Neural crest cell (in vitro differentiated cells): Measurements from ENCODE around the gene PTGS1. TPM values are rescaled to one million over a fixed set of nuclear protein-coding genes. Genes with fewer than 3 reads are reported as not detected.
A peak's percentile ranks its signal among the peaks of the same experiment; 100 is the strongest.

Experiments used
- DNase-seq: peaks from one replicate; pipeline ENCODE4 v3.0.0; 2021; ENCODE audit warnings: low read depth, mixed read lengths, low spot score
- H3K27ac Mint-ChIP-seq: one replicate; pipeline ENCODE4 v1.8.0; 2021; ENCODE audit warnings: mild to moderate bottlenecking, mixed read lengths; ENCODE audit not compliant: unreplicated experiment
- H3K27me3 Mint-ChIP-seq: 2 replicates; pipeline ENCODE4 v1.8.0; 2021; ENCODE audit warnings: low read depth, mild to moderate bottlenecking, mixed read lengths
- H3K36me3 Mint-ChIP-seq: 2 replicates; pipeline ENCODE4 v1.8.0; 2021; ENCODE audit warnings: low read depth, mild to moderate bottlenecking, mixed read lengths
- H3K4me1 Mint-ChIP-seq: 2 replicates; pipeline ENCODE4 v1.8.0; 2021; ENCODE audit warnings: mixed read lengths
- H3K4me3 Mint-ChIP-seq: one replicate; pipeline ENCODE4 v1.8.0; 2021; ENCODE audit warnings: mild to moderate bottlenecking, mixed read lengths
- H3K9me3 Mint-ChIP-seq: 2 replicates; pipeline ENCODE4 v1.8.0; 2021; ENCODE audit warnings: mixed read lengths
- total RNA-seq: library from RNA; stranded (reverse); gene quantifications from 2 replicates; pipeline ENCODE4 v1.2.1, GENCODE V29; 2021
- TF ChIP-seq, protein P1 (sequence below): fragments of 200-600 bp; sonication (generic); conservative IDR thresholded peaks from 2 replicates; pipeline ENCODE4 v1.5.0; 2021; ENCODE audit warnings: antibody characterized with exemption, mild to moderate bottlenecking

PTGS1 gene
- total RNA-seq, 1 donor from 2014 or later = 0.37 TPM

GRCh38 chr9:122371846-122372245 lies 1.0 kb downstream of the PTGS1 start:
- Mint-ChIP-seq H3K27ac (no peak overlapping the region), H3K4me3 (no peak overlapping the region), H3K9me3 (no peaks in the 10 kb centered on the region), H3K4me1 (peaks cover 17% of the 10 kb centered on the region), H3K27me3 (peaks cover 44% of the 10 kb centered on the region), H3K36me3 (no peaks in the 10 kb centered on the region)
- TF ChIP-seq, protein P1, sequence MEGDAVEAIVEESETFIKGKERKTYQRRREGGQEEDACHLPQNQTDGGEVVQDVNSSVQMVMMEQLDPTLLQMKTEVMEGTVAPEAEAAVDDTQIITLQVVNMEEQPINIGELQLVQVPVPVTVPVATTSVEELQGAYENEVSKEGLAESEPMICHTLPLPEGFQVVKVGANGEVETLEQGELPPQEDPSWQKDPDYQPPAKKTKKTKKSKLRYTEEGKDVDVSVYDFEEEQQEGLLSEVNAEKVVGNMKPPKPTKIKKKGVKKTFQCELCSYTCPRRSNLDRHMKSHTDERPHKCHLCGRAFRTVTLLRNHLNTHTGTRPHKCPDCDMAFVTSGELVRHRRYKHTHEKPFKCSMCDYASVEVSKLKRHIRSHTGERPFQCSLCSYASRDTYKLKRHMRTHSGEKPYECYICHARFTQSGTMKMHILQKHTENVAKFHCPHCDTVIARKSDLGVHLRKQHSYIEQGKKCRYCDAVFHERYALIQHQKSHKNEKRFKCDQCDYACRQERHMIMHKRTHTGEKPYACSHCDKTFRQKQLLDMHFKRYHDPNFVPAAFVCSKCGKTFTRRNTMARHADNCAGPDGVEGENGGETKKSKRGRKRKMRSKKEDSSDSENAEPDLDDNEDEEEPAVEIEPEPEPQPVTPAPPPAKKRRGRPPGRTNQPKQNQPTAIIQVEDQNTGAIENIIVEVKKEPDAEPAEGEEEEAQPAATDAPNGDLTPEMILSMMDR = no peak
- no peak for DNase-seq

GRCh38 chr9:122372856-122373845 lies 2.3 kb downstream of the PTGS1 start:
- H3K4me3 Mint-ChIP-seq = no peak overlapping the region
- no peak for DNase-seq
- no peaks in the 10 kb centered on the region for H3K9me3 Mint-ChIP-seq
- H3K27me3 Mint-ChIP-seq = peaks cover 44% of the 10 kb centered on the region
- peaks cover 17% of the 10 kb centered on the region for H3K4me1 Mint-ChIP-seq
- peak overlapping the region; percentile 22 for H3K27ac Mint-ChIP-seq
- H3K36me3 Mint-ChIP-seq = no peaks in the 10 kb centered on the region
- TF ChIP-seq, protein P1 = no peak

GRCh38 chr9:122374885-122375420 lies 4.1 kb downstream of the PTGS1 start:
- Mint-ChIP-seq H3K27ac (no peak overlapping the region), H3K9me3 (no peaks in the 10 kb centered on the region), H3K36me3 (no peaks in the 10 kb centered on the region), H3K4me1 (peaks cover 17% of the 10 kb centered on the region), H3K4me3 (no peak overlapping the region), H3K27me3 (peaks cover 35% of the 10 kb centered on the region)
- no peak for DNase-seq
- TF ChIP-seq, protein P1 = no peak

DNA sequence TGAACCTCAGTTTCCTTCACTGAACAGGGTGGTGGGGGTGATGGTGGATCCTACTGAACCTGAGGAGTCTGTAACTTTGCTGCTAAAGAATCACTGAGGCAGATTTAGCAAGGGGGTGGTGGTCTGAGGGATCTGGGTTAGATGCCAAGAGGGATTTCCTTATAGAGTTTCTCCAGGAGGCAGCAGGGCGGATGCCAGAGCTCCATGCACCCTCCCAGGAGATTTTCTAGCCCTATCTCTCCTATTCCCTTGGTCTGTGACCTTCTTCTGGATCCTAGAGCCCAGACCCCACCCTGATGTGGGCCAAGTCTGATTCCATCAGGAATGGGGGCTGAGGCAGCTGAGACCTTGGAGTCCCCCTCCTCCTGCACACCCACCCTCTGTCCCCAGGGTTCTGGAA lies 6.0 kb downstream of the PTGS1 start:
- Mint-ChIP-seq H3K9me3 (no peaks in the 10 kb centered on the region), H3K27ac (no peak overlapping the region), H3K4me3 (no peak overlapping the region), H3K4me1 (peaks cover 17% of the 10 kb centered on the region), H3K27me3 (peaks cover 17% of the 10 kb centered on the region), H3K36me3 (no peaks in the 10 kb centered on the region)
- TF ChIP-seq, protein P1 = no peak
- DNase-seq = no peak

GRCh38 chr9:122377241-122378164 lies 6.7 kb downstream of the PTGS1 start:
- no peaks in the 10 kb centered on the region for H3K9me3 Mint-ChIP-seq

More at GRCh38 chr9:122377241-122378164, 6.7 kb downstream of the PTGS1 start:
- no peaks in the 10 kb centered on the region for H3K36me3 Mint-ChIP-seq
- H3K4me1 Mint-ChIP-seq = peaks cover 17% of the 10 kb centered on the region
- no peak overlapping the region for H3K4me3 Mint-ChIP-seq
- H3K27me3 Mint-ChIP-seq = peaks cover 10% of the 10 kb centered on the region
- DNase-seq = no peak
- H3K27ac Mint-ChIP-seq = peak overlapping the region; percentile 78
- TF ChIP-seq, protein P1 = no peak
